ENCODE data around the gene TNFRSF8. TPM values are rescaled to one million over a fixed set of nuclear protein-coding genes. Genes with fewer than 3 reads are reported as not detected.
"Not testable (repeated sequence)": the region's sequence is repeated elsewhere in the genome, so short reads cannot be mapped to it uniquely, and the experiment has no call there.

The TNFRSF8 gene
- total and polyA plus RNA-seq, 7 donors, result 0.25 to 0.86 (median 0.49) TPM

- no peak for TF ChIP-seq CTCF (IDR thresholded peaks at IDR 0.05)
- no peak overlapping the region for H3K27ac ChIP-seq
- peak in 1 of 4 donors; percentile 57 for ATAC-seq
- 82 to 86% (median 84%) methylated on average over 17 of the region's 17 CpGs for WGBS, 3 donors
- H3K4me1 ChIP-seq, result no peaks in the 10 kb centered on the region
- H3K9me3 ChIP-seq, result no peaks in the 10 kb centered on the region
- DNase-seq, result no peak
- H3K27me3 ChIP-seq (ENCODE audit: insufficient read depth in 3 of 3, low read length in 2 of 3), result no peaks in the 10 kb centered on the region
- no peak overlapping the region for H3K4me3 ChIP-seq
- intact Hi-C loops (cut with DNase I), result no loop called here
- H3K36me3 ChIP-seq (ENCODE audit: insufficient read depth in 1 of 2, low read depth in 1 of 2), result no peaks in the 10 kb centered on the region
These were observed 24.5 kb upstream of the TNFRSF8 start for GRCh38 chr1:12038356-12039163.

- no peaks in the 10 kb centered on the region for H3K27me3 ChIP-seq (ENCODE audit: insufficient read depth in 3 of 3, low read length in 2 of 3)
- TF ChIP-seq CTCF (IDR thresholded peaks at IDR 0.05), result no peak
- WGBS, 3 donors, result 43 to 60% (median 52%) methylated on average over 2 of the region's 2 CpGs
- H3K27ac ChIP-seq, result no peak overlapping the region
- DNase-seq (no peak), ATAC-seq (no peak)
- intact Hi-C loops (cut with DNase I), result no loop called here
- no peaks in the 10 kb centered on the region for H3K36me3 ChIP-seq (ENCODE audit: insufficient read depth in 1 of 2, low read depth in 1 of 2)
- no peaks in the 10 kb centered on the region for H3K4me1 ChIP-seq
- no peaks in the 10 kb centered on the region for H3K9me3 ChIP-seq
- H3K4me3 ChIP-seq, result no peak overlapping the region
These were observed 24.0 kb upstream of the TNFRSF8 start for GRCh38 chr1:12039164-12039525.

GRCh38 chr1:12039824-12040456, 23.2 kb upstream of the TNFRSF8 start:
- WGBS, 3 donors, result 89 to 94% (median 89%) methylated on average over 13 of the region's 13 CpGs
- H3K27me3 ChIP-seq (ENCODE audit: insufficient read depth in 3 of 3, low read length in 2 of 3); intact Hi-C loops (cut with DNase I); H3K9me3 ChIP-seq; H3K4me3 ChIP-seq; ATAC-seq; H3K4me1 ChIP-seq; H3K27ac ChIP-seq; H3K36me3 ChIP-seq (ENCODE audit: insufficient read depth in 1 of 2, low read depth in 1 of 2); DNase-seq: not testable (repeated sequence)

DNA sequence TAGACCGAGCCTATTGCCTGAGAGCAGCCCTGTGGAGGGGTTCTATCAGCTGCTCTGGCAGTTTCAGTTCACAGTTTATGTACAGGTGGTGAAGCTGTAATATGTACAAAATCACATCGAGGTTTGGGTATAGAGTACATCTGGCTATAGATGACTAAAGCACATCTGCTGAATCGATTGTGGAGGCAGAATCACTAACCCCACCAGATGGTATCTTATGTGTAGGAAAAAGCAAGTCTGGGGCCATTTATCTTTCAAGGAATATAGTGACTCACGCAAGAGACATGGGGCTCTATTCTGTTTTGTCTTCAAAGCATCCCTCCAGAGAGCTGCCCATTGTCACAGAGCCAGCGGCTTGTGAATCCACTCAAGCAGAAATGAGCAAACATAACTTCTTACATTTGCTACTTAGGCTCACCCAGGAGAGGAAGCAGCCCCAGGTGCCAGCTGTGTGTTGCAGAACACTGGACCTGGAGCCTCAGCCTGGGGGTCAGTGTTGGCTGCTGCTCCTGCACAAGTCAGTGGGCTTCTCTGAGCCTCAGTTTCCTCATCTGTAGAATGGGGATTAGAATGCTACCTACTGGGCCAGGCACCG, 22.5 kb upstream of the TNFRSF8 start:
- WGBS, 3 donors, result 61 to 66% (median 65%) methylated on average over 6 of the region's 6 CpGs
- no peak for TF ChIP-seq CTCF (IDR thresholded peaks at IDR 0.05)
- intact Hi-C loops (cut with DNase I), result no loop called here
- no peaks in the 10 kb centered on the region for H3K27me3 ChIP-seq (ENCODE audit: insufficient read depth in 3 of 3, low read length in 2 of 3)
- peaks cover 4% of the 10 kb centered on the region for H3K4me1 ChIP-seq
- H3K36me3 ChIP-seq (ENCODE audit: insufficient read depth in 1 of 2, low read depth in 1 of 2), result no peaks in the 10 kb centered on the region
- no peak overlapping the region for H3K27ac ChIP-seq
- ATAC-seq, result no peak
- H3K9me3 ChIP-seq, result no peaks in the 10 kb centered on the region
- no peak for DNase-seq
- no peak overlapping the region for H3K4me3 ChIP-seq

- peak overlapping the region; percentile 66 for H3K27ac ChIP-seq
- peak; percentile 90 to 93 (median 91) for ATAC-seq
- H3K9me3 ChIP-seq; H3K4me3 ChIP-seq; H3K4me1 ChIP-seq; H3K36me3 ChIP-seq (ENCODE audit: insufficient read depth in 1 of 2, low read depth in 1 of 2); intact Hi-C loops (cut with DNase I); H3K27me3 ChIP-seq (ENCODE audit: insufficient read depth in 3 of 3, low read length in 2 of 3): not testable (repeated sequence)
- 46 to 56% (median 47%) methylated on average over 15 of the region's 15 CpGs for WGBS, 3 donors
- DNase-seq, result peak in 1 of 2 donors; percentile 38
These were observed 18.8 kb upstream of the TNFRSF8 start for GRCh38 chr1:12044187-12044877.
